GM19043 (cell line): ENCODE results near the gene CSNK1G1.

Source experiments
- ATAC-seq: cut with Tn5 transposase; IDR thresholded peaks from one replicate; pipeline ENCODE4 v1.9.1; 2021; ENCODE audit warnings: low read depth; ENCODE audit not compliant: unreplicated experiment

The CSNK1G1 gene

GRCh38 chr15:64158363-64159134 is 197.4 kb downstream of the CSNK1G1 start:
- ATAC-seq, result no peak

GRCh38 chr15:64157599-64158125 is 198.3 kb downstream of the CSNK1G1 start:
- no peak for ATAC-seq

GRCh38 chr15:64156652-64157331 is 199.2 kb downstream of the CSNK1G1 start:
- ATAC-seq, result no peak

- ATAC-seq, result no peak
These were observed 199.9 kb downstream of the CSNK1G1 start for GRCh38 chr15:64155802-64156651.

- ATAC-seq, result peak; percentile 60
These were observed 202.2 kb downstream of the CSNK1G1 start for GRCh38 chr15:64153480-64154367.

- ATAC-seq, result peak; percentile 11
These were observed 203.2 kb downstream of the CSNK1G1 start for GRCh38 chr15:64152507-64153387.

GRCh38 chr15:64151727-64152506 is 204.1 kb downstream of the CSNK1G1 start, which contains the start of gene SNX22:
Gene SNX22 (plus strand): TSS chr15:64151731. CDS start chr15:64151776, 45 bp downstream.
- no peak for ATAC-seq

GRCh38 chr15:64149893-64150578 is 205.9 kb downstream of the CSNK1G1 start:
- no peak for ATAC-seq

GRCh38 chr15:64149424-64149823 is 206.5 kb downstream of the CSNK1G1 start:
- ATAC-seq, result no peak

GRCh38 chr15:64148581-64148980 is 207.4 kb downstream of the CSNK1G1 start:
- ATAC-seq, result no peak

- ATAC-seq, result no peak
These were observed 207.8 kb downstream of the CSNK1G1 start for GRCh38 chr15:64148168-64148567.

- no peak for ATAC-seq
These were observed 208.9 kb downstream of the CSNK1G1 start for GRCh38 chr15:64146885-64147681.

DNA sequence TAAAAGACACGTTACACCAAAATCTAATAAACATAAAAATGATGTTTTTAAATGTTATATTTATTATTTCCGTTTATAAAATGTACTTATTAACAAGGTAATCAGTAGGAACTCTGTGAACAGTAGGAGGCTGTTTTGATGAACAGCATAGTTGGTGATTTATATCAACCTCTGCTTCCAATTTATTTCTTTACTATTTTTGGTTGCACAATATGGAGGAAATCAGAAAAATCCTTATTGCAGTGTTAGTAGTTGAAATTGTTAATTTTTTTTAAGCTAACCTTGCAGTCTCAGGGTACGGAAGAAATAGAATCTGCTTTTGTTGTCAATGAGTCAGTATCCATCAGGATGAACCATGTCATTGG is 209.5 kb downstream of the CSNK1G1 start:
- ATAC-seq, result no peak

- ATAC-seq, result no peak
These were observed 209.9 kb downstream of the CSNK1G1 start for GRCh38 chr15:64146041-64146440.

GRCh38 chr15:64144565-64145281 is 211.2 kb downstream of the CSNK1G1 start:
- ATAC-seq, result peak; percentile 76

- ATAC-seq, result no peak
These were observed 211.8 kb downstream of the CSNK1G1 start for GRCh38 chr15:64144192-64144564.
